WTC11 (cell line): Measurements from ENCODE around the gene SNAI1.

ENCODE experiments used
- ATF2 ChIP-seq: sonication (generic); formaldehyde crosslinking; IDR thresholded peaks from 2 replicates; pipeline ENCODE4 v1.8.1; 2022; ENCODE audit warnings: low read depth, missing genetic modification reagents, borderline replicate concordance
- CTCF ChIP-seq: fragments of 200-600 bp; IDR thresholded peaks from 2 replicates; pipeline ENCODE4 v1.8.0; 2022; ENCODE audit warnings: antibody characterized with exemption
- STAT6 ChIP-seq: sonication (generic); formaldehyde crosslinking; conservative IDR thresholded peaks from 2 replicates; pipeline ENCODE4 v1.8.1; 2023; ENCODE audit warnings: mild to moderate bottlenecking, low read depth, missing genetic modification reagents, moderate library complexity
- ZBTB43 ChIP-seq: sonication (generic); formaldehyde crosslinking; IDR thresholded peaks from 2 replicates; pipeline ENCODE4 v1.8.1; 2023; ENCODE audit warnings: mild to moderate bottlenecking, missing genetic modification reagents

GRCh38 chr20:50003253-50003656 is 20.5 kb downstream of the SNAI1 start:
- no peak for TF ChIP-seq ZBTB43 (CRISPR knock-in tag)
- no peak for TF ChIP-seq CTCF
- no peak for TF ChIP-seq STAT6
- TF ChIP-seq ATF2, result no peak
